ENCODE results near the gene TBX3.
A peak's percentile ranks its signal among the peaks of the same experiment; 100 is the strongest.

The TBX3 gene

GRCh38 chr12:114628199-114628598 is 55.8 kb downstream of the TBX3 start:
- TF ChIP-seq, protein P1, sequence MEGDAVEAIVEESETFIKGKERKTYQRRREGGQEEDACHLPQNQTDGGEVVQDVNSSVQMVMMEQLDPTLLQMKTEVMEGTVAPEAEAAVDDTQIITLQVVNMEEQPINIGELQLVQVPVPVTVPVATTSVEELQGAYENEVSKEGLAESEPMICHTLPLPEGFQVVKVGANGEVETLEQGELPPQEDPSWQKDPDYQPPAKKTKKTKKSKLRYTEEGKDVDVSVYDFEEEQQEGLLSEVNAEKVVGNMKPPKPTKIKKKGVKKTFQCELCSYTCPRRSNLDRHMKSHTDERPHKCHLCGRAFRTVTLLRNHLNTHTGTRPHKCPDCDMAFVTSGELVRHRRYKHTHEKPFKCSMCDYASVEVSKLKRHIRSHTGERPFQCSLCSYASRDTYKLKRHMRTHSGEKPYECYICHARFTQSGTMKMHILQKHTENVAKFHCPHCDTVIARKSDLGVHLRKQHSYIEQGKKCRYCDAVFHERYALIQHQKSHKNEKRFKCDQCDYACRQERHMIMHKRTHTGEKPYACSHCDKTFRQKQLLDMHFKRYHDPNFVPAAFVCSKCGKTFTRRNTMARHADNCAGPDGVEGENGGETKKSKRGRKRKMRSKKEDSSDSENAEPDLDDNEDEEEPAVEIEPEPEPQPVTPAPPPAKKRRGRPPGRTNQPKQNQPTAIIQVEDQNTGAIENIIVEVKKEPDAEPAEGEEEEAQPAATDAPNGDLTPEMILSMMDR (IDR thresholded peaks at IDR 0.05; ENCODE audit: low read depth, low read length, missing control alignments), result no peak
- DNase-seq (ENCODE audit: extremely low read depth, low read depth), result no peak
- no peak overlapping the region for H3K4me3 ChIP-seq (replicated peaks; ENCODE audit: low read depth, low read length)

- no peak overlapping the region for H3K4me3 ChIP-seq (replicated peaks; ENCODE audit: low read depth, low read length)
- DNase-seq (ENCODE audit: extremely low read depth, low read depth), result no peak
- TF ChIP-seq, protein P1 (IDR thresholded peaks at IDR 0.05; ENCODE audit: low read depth, low read length, missing control alignments), result no peak
Measured at GRCh38 chr12:114627393-114627792, 56.6 kb downstream of the TBX3 start.

- peak; percentile 40 for DNase-seq (ENCODE audit: extremely low read depth, low read depth)
- TF ChIP-seq, protein P1 (IDR thresholded peaks at IDR 0.05; ENCODE audit: low read depth, low read length, missing control alignments), result peak; percentile 88
- no peak overlapping the region for H3K4me3 ChIP-seq (replicated peaks; ENCODE audit: low read depth, low read length)
Measured at GRCh38 chr12:114625294-114625851, 58.6 kb downstream of the TBX3 start.

DNA sequence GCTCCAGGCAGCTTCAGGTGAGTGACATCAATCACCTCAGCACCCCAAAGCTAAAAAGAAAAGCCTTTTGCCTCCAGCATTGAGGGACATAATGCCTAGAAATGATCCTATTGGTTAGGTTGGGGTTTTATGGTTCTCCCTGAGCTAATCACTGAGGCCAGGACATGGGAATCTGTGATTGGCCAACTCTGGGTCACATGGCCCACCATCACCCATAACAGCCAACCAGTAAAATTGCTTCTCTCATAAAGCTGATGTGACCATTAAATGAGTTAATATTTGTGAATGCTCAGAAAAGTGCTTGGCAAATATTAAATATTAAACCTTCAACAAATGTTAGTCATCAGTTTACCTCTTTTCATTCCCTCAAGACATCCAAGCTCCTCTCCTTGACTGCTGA is 60.2 kb downstream of the TBX3 start:
- no peak overlapping the region for H3K4me3 ChIP-seq (replicated peaks; ENCODE audit: low read depth, low read length)
- DNase-seq (ENCODE audit: extremely low read depth, low read depth), result no peak
- TF ChIP-seq, protein P1 (IDR thresholded peaks at IDR 0.05; ENCODE audit: low read depth, low read length, missing control alignments), result no peak

Measured in HFF-Myc (cell line).